T-helper 9 cell (primary cell): ENCODE data around the gene PDXK.

Source experiments
- DNase-seq: peaks from one replicate; pipeline ENCODE4 v3.0.0-alpha.2; 2020

Gene PDXK

GRCh38 chr21:43764576-43765495, 45.9 kb downstream of the PDXK start:
- DNase-seq, result no peak

DNA sequence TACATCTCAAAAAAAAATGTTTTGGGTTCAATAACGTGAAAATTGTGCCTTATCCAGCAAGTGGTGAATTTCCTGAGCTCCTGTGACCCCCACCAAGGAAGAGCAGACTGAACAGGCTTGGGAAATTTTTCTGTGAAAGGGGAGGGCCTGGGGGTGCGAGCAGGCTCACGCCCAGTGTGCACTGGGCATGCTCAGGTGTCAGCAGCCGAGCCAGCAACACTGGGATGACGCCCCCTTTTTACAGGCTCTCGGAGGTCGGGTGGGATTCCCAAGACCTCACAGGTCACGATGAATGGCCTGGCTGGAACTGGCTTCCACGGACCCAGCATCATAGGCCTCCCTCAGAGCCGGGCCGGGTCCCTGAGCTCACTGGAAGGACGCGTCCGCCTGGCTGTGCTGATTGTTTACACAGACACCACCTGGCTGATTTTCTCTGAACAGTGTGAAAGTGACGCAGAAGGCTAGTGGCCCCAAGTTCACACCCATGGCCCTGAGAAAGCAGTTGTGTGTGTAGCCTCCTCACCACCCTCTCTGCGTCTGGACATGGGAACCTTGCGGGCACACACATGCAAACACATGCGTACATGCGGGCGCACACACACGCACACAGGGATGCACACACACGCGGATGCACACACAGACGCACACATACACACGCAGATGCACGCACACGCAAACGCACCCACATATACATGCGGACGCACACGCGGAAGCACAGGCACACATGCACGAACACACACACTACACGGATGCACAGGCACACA, 48.0 kb downstream of the PDXK start:
- DNase-seq, result no peak

DNA sequence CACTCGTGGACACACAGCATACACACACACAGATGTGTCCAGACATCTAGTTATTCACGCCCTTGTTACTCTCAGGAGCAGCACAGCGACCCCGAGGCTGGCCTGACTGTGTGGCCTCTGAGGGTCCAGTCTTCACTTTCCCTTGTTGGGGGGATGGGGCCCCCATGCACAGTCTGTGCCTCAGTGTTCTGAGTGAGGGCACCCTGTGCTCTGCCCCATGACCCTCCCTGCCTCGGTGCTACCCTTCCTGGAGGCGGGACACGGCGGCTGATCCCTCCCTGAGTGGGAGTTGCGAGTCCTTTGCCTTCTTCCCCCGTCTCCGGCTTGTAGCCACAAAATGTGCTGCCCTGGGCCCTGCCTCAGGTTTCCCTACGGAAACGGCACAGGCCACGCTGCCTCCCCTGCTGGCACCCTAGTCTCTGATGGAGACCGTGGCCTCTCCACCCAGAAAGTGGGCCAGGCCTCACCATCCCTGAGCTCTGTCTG, 48.6 kb downstream of the PDXK start:
- no peak for DNase-seq

DNA sequence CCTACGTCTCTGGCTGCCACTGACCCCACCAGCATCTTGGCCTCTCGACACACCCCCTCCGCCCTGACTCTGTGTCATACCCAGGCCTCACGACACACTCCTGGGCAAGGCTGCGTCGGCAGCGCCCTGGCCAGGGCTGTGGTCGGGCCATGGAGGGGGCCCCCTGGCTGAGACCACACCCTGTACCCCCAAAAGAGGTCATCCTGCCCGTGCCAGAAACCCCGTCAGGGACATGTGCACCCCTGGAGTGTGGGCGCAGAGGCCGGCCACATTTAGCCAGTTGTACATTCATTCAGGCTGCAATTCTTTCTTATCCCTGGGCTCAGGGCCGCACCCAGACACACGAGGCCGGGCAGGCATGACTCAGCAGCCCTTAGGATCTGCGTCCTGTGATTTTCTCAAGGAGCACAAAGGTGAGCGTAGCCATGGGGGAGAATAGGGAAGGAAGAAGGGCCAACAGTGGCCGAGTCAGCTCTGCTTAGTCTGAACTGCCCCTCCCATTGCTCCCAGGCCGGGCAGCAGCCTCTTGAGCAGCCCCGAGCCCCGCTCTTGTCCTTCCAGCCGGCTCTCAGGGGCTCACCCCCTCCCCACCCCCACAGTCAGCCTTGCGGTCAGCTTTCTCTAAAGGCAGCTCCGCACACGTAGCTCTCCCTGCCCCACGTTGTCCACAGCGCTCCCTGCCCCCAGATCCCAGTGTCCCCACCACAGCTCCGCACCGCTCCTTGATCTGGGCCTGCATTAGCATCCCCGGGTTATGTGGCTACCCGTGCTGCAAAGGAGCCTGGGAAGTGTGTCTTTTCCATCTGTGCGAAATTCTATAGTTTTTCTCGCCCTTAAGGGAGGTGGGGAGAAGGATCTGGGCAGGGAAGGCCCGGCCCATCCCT, 49.3 kb downstream of the PDXK start:
- no peak for DNase-seq

DNA sequence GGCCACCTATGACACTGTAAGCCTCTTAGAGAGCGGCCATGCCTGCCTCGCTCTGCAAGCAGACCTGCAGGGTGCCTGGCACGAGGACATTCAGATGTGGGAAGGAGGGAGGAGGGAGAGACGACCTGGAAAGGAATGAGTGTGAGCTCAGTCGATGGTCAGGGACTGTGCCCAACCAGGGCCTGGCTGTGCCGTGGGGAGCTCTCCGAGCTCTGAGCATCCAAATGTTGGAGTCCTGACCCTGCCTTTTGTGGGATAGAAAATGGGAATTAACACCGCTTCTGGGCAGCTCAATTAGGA, 49.9 kb downstream of the PDXK start:
- DNase-seq, result no peak

GRCh38 chr21:43769325-43769958, 50.5 kb downstream of the PDXK start:
- DNase-seq, result no peak

GRCh38 chr21:43770066-43770655, 51.2 kb downstream of the PDXK start:
- no peak for DNase-seq

GRCh38 chr21:43771199-43771675, 52.3 kb downstream of the PDXK start:
- no peak for DNase-seq

DNA sequence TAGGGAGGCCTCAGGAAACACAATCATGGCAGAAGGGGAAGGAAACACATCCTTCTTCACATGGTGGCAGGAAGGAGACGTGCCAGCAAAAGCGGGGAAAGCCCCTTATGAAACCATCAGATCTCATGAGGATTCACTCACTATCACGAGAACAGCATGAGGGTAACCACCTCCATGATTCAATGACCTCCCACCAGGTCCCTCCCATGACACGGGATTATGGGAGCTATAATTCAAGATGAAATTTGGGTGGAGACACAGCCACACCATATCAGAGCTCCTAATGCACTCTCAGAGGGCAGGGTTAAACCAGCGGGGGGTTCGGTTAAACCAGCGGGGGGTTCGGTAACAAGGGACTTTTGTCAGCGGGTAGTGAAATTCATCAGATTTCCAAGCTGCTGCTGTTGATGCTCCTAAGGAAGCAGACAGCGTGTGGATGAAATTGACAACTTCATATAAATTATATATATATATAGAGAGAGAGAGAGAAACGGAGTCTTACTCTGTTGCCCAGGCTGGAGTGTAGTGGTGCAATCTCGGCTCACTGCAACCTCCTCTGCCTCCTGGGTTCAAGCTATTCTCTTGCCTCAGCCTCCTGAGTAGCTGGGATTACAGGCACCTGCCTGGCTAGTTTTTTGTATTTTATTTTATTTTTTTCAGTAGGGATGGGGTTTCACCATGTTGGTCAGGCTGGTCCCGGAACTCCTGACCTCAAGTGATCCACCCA, 52.9 kb downstream of the PDXK start:
- DNase-seq, result no peak

DNA sequence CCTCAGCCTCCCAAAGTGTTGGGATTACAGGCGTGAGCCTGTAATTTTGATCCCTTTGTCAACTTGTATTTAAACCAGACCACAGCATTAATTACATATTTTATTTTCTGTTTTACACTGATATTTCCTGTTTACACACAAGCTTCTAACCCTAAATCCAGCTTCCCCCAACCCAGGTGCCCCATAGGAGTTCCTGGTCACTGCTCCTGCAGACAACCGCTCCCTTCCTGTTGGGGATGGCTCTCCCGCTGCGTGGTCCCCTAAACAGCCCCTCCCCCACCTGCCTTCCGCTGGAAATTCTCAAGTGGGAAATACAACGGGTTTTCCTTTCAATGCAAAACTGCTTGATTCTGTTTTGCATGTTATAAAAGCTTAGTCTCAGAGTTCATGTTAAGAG, 53.5 kb downstream of the PDXK start:
- DNase-seq, result no peak

DNA sequence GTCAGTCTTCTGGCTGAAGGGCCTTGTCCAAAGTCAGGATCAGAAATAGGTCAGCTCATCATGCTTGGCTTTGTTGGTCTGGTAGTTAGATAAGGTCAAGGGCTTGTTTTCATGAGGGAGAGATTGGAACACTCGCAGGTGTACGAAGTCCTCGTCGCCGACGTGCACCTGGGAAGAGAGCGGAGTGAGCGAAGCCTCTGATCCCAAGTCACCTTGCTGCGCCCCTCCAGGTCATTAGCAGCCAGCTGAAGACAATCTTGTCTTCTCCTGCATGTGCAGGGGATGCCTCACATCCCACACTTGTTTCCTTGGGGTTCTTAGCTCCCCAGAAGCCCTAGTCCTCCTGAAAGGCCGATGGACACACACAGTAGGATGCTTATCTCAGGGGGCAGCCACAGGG, 55.2 kb downstream of the PDXK start:
- DNase-seq, result no peak

DNA sequence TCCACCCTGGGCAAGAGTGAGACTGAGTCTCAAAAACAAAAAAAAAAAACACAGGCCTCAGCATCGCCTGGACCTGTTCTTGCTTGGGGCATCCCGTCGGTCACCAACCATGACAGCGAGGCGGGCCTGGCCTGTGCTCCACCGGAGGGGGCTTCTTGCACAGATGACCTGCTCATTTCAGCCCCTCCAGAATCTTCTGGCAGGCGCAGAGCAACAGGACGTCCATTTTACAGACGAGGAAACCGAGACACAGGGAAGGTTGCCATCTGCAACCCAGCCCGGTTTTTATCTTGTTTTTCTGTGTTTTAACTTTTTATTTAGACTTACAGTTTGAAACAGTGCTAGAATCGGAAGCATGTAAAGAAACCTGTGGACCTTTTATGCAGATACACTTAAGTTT, 56.3 kb downstream of the PDXK start:
- DNase-seq, result no peak

- DNase-seq, result peak; percentile 90
Observed at GRCh38 chr21:43775795-43776430, 57.0 kb downstream of the PDXK start, which contains the start of gene CSTB. CSTB (minus strand) TSS chr21:43776308; CDS start chr21:43776269, 39 bp downstream.

DNA sequence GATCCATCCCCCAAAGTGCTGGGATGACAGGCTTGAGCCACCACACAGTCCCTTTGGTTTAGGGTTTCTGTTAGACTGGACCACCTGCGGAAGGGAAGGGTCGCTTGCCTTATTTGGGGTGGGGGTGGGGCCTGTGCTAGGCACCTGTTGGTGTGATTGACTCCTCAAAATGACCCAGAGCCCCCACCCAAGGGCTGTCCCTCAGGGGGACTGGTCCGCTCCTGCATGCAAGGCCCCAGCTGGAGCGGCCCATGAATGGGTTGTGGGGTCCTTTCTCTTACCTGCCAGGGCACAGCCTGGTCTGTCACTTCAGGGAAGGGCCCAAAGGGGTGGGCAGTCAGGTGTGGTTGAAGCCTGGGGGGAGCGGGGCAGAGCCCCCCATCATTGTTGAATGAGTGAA, 59.0 kb downstream of the PDXK start:
- DNase-seq, result no peak

DNA sequence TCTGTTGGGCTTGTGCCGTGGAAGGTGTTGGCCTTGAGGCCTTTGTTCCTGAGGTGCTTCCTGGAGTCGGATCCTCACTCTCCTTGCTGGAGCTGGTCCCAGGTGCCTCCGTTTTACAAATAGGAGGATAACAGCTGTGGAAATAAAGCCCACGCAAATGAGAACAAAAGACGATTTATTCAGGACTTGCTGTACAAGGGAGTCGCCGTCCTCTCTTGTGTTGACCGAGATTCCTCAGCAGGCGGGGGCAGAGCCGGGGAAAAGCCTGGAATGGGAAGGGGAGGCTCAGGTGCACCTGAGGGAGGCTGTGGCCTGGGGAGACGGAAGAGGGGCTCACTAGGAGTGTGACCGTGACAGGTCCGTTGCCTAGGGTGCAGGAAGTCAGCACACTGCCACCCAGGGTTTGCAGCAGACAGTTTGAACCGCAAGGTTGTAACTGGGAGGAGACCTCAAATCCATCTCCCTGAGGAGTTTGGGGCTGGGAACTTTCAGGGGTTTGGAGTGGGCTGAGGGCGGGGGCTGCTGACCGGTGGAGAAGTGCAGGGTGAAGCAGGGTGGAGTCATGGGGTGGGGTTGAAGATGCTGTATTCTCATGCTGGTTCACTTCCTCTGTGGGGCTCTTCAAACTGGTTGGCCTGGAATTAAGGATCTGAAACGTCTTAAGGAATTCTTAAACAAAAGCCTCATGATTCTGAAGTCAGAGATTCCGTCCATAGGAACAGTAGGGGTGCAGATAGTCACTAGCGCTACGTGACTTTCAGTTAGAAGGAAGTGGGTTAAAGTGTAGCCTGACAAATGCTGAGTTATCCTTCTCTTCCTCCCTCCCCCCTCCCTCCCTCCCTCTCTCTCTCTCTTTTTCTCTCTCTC, 59.8 kb downstream of the PDXK start:
- no peak for DNase-seq

- no peak for DNase-seq
Observed at GRCh38 chr21:43779660-43780059, 60.7 kb downstream of the PDXK start.

GRCh38 chr21:43781846-43782245, 62.9 kb downstream of the PDXK start:
- DNase-seq, result no peak

DNA sequence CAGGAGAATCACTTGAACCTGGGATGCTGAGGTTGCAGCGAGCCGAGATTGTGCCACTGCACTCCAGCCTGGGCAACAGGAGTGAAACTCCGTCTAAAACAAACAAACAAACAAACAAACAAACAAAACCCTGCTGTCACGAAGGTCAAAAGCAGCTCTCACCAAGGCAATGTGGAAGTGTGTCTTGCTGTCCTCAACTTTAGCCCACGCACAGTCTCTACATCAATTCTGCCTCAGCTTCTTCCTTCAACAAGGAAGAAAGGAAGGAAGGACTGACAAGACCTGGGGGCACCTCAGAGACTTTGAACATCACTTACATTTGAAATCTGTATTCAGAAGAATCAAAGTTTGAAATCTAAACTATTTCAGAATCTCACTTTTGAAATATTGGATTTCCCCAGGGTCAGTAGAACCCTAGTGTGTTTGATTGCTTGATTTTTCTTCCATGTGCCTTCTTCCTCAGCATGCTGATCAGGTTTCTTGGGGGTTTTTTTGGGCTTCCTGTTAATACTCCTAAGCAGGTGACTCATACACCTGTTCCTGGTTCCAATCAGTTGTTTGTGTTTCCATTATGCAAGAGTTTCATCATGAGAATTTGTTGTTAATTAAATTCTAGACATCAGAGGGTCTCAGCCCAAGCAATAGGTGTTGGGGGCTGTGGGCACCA, 63.6 kb downstream of the PDXK start:
- no peak for DNase-seq

GRCh38 chr21:43783098-43783700, 64.3 kb downstream of the PDXK start:
- no peak for DNase-seq
